Measurements from ENCODE around the gene LEKR1. TPM values are rescaled to one million over a fixed set of nuclear protein-coding genes. Genes with fewer than 3 reads are reported as not detected.
A peak's percentile ranks its signal among the peaks of the same experiment; 100 is the strongest.

LEKR1 gene
- total and polyA plus RNA-seq, 2 of the 13 experiments (the other 11 are each of a cell fraction or from before 2014, with no cell fraction given), result 0.49 to 1.5 TPM

- POLR2A ChIA-PET, result interaction anchor here (1.5 to 2.0 kb wide), 4 partner anchors 10 to 59 kb away, joined by 3 to 20 read pairs (median 7); no protein-coding TSS in a partner anchor
- in situ Hi-C loops (cut with HindIII; ENCODE audit: extremely low pct_ligation_motif_present, low pct_unique_long_range_greater_than_20kb) (no loop called here), intact Hi-C loops (cut with micrococcal nuclease; ENCODE audit: unreplicated experiment) (no loop called here)
- Histone ChIP-seq H2AFZ (ENCODE audit: low read length) (peak overlapping the region; percentile 87), H4K20me1 (ENCODE audit: insufficient read depth, low read length) (no peaks in the 10 kb centered on the region), H3K27ac (ENCODE audit: extremely low read length, insufficient read depth, low read length) (no peak overlapping the region), H3K79me2 (ENCODE audit: insufficient read depth, low read length) (no peaks in the 10 kb centered on the region), H3K9me3 (ENCODE audit: low read length) (no peaks in the 10 kb centered on the region), H3K9ac (ENCODE audit: insufficient read depth, low read depth, low read length) (0 out of 2 replicates have a peak overlapping the region, but pooled peaks have one; percentile 25), H3K4me1 (ENCODE audit: insufficient read depth, low read length) (peaks cover 35% of the 10 kb centered on the region), H3K27me3 (ENCODE audit: control insufficient read depth in 1 of 2, insufficient read depth in 2 of 2, low read length in 2 of 2) (no peaks in the 10 kb centered on the region), H3K36me3 (replicated peaks in 1 of 2; ENCODE audit: control insufficient read depth in 1 of 2, insufficient read depth in 2 of 2, low read length in 2 of 2) (no peaks in the 10 kb centered on the region), H3K4me3 (replicated peaks in 1 of 3; ENCODE audit: insufficient read depth in 1 of 3, low read depth in 2 of 3, low read length in 3 of 3) (peak overlapping the region; percentile 28 to 47 (median 46); a peak in 5 of 6 replicates), H3K4me2 (ENCODE audit: low read depth, low read length) (peak overlapping the region; percentile 81)
- 29% methylated on average over 5 of the region's 5 CpGs for WGBS (ENCODE audit: low lambda C conversion rate)
- DNase-seq (ENCODE audit: low spot score) (no peak), ATAC-seq (peak; percentile 46), FAIRE-seq (no peak)
- CTCF ChIA-PET (ENCODE audit: low intra/inter-chr PET ratio, low total read pairs), result interaction anchor here (1.6 kb wide), 1 partner anchor 59 kb away, joined by 5 read pairs; no protein-coding TSS in a partner anchor
- BruUV-seq (replicated peaks), result no TSS peak
- no peak for TF ChIP-seq RBFOX2 (IDR thresholded peaks at IDR 0.05; ENCODE audit: low read depth, low read length)
- peak; percentile 4; the same call in 1 of the 2 replicates for TF ChIP-seq SAP130 (CRISPR knock-in tag; IDR thresholded peaks at IDR 0.05; ENCODE audit: low read depth)
- TF ChIP-seq CREB1 (IDR thresholded peaks at IDR 0.05), result no peak
- TF ChIP-seq CREB1 (CRISPR knock-in tag; IDR thresholded peaks at IDR 0.05), result no peak
- TF ChIP-seq NR2F1 (CRISPR knock-in tag; IDR thresholded peaks at IDR 0.05), result no peak
Observed at GRCh38 chr3:157078131-157078810, 252.1 kb downstream of the LEKR1 start.

GRCh38 chr3:157078811-157079185 is 252.6 kb downstream of the LEKR1 start:
- ATAC-seq, result no peak
- no TSS peak for BruUV-seq (replicated peaks)
- in situ Hi-C loops (cut with HindIII; ENCODE audit: extremely low pct_ligation_motif_present, low pct_unique_long_range_greater_than_20kb), result no loop called here
- peaks cover 35% of the 10 kb centered on the region for H3K4me1 ChIP-seq (ENCODE audit: insufficient read depth, low read length)
- no peak for DNase-seq (ENCODE audit: low spot score)
- ChIA-PET CTCF (ENCODE audit: low intra/inter-chr PET ratio, low total read pairs) (interaction anchor here (1.6 kb wide), 1 partner anchor 59 kb away, joined by 5 read pairs; no protein-coding TSS in a partner anchor), POLR2A (interaction anchor here (1.1 to 1.5 kb wide), 2 partner anchors 10 to 58 kb away, joined by 3 to 9 read pairs; no protein-coding TSS in a partner anchor)
- no peak for FAIRE-seq
- H3K27ac ChIP-seq (ENCODE audit: extremely low read length, insufficient read depth, low read length), result no peak overlapping the region
- 95% methylated on average over 2 of the region's 2 CpGs for WGBS (ENCODE audit: low lambda C conversion rate)
- H2AFZ ChIP-seq (ENCODE audit: low read length), result no peak overlapping the region
- H3K9ac ChIP-seq (ENCODE audit: insufficient read depth, low read depth, low read length), result no peak overlapping the region
- no peak overlapping the region for H3K4me3 ChIP-seq (replicated peaks in 1 of 3; ENCODE audit: insufficient read depth in 1 of 3, low read depth in 2 of 3, low read length in 3 of 3)
- H3K9me3 ChIP-seq (ENCODE audit: low read length), result no peaks in the 10 kb centered on the region
- no peaks in the 10 kb centered on the region for H3K36me3 ChIP-seq (replicated peaks in 1 of 2; ENCODE audit: control insufficient read depth in 1 of 2, insufficient read depth in 2 of 2, low read length in 2 of 2)
- H3K79me2 ChIP-seq (ENCODE audit: insufficient read depth, low read length), result no peaks in the 10 kb centered on the region
- no peak overlapping the region for H3K4me2 ChIP-seq (ENCODE audit: low read depth, low read length)
- H3K27me3 ChIP-seq (ENCODE audit: control insufficient read depth in 1 of 2, insufficient read depth in 2 of 2, low read length in 2 of 2), result no peaks in the 10 kb centered on the region
- H4K20me1 ChIP-seq (ENCODE audit: insufficient read depth, low read length), result no peaks in the 10 kb centered on the region
- intact Hi-C loops (cut with micrococcal nuclease; ENCODE audit: unreplicated experiment), result no loop called here
- TF ChIP-seq DDIT3 (CRISPR knock-in tag; IDR thresholded peaks at IDR 0.05), result no peak
- TF ChIP-seq ZNF549 (CRISPR knock-in tag; IDR thresholded peaks at IDR 0.05), result no peak
- TF ChIP-seq DNMT3B (CRISPR knock-in tag; conservative IDR thresholded peaks at IDR 0.05), result no peak
- TF ChIP-seq MED8 (CRISPR knock-in tag; IDR thresholded peaks at IDR 0.05; ENCODE audit: insufficient replicate concordance), result no peak
- TF ChIP-seq FOXM1 (CRISPR knock-in tag; IDR thresholded peaks at IDR 0.05), result no peak
- no peak for TF ChIP-seq TCF12 (IDR thresholded peaks at IDR 0.05)
- TF ChIP-seq TCF12 (CRISPR knock-in tag; IDR thresholded peaks at IDR 0.05), result no peak
- no peak for TF ChIP-seq ZNF547 (CRISPR knock-in tag; IDR thresholded peaks at IDR 0.05)
- TF ChIP-seq NFE2L2 (IDR thresholded peaks at IDR 0.05; ENCODE audit: low read length), result no peak
- no peak for TF ChIP-seq ZBTB10 (CRISPR knock-in tag; IDR thresholded peaks at IDR 0.05; ENCODE audit: borderline replicate concordance)
- TF ChIP-seq JARID2 (CRISPR knock-in tag; IDR thresholded peaks at IDR 0.05; ENCODE audit: insufficient replicate concordance), result no peak
- TF ChIP-seq ZNF761 (CRISPR knock-in tag; conservative IDR thresholded peaks at IDR 0.05), result no peak
